HCT116 (cell line): ENCODE results near the gene TMEM229A. TPM values are rescaled to one million over a fixed set of nuclear protein-coding genes. Genes with fewer than 3 reads are reported as not detected.

Source experiments
- ATAC-seq: fragments of 200-7000 bp; cut with Tn5 transposase; 2 replicates; pipeline ENCODE4 v1.9.1; 2020; ENCODE audit warnings: mild to moderate bottlenecking, moderate library complexity
- BruUV-seq: library from RNA; stranded (reverse); fragments of 400-500 nt; replicated peaks from 2 replicates; lab custom pipeline; 2021; lab: Mats Ljungman, UMichigan
- CTCF ChIA-PET: fragments of 300-600 bp; sonication (Branson Sonifier 250); formaldehyde crosslinking; loops from one replicate; lab custom pipeline; 2021; ENCODE audit warnings: antibody characterized with exemption; lab: Charles Lee
- POLR2A ChIA-PET: fragments of 300-600, 350-600 bp; sonication (Branson Sonifier 250); formaldehyde crosslinking; loops from one replicate; lab custom pipeline; 2021; ENCODE audit warnings: antibody characterized with exemption; lab: Charles Lee
- RAD21 ChIA-PET, 2 experiments: fragments of 300-600 bp; sonication (Branson Sonifier 250); formaldehyde crosslinking; loops; one replicate each; lab custom pipeline; 2023; ENCODE audit warnings: low total read pairs in 2 of 2; ENCODE audit not compliant: uncharacterized antibody in 2 of 2, unreplicated experiment in 2 of 2, low non-redundant PET in 1 of 2; lab: Charles Lee
- DNase-seq: peaks from one replicate; pipeline ENCODE4 v3.0.0-alpha.2; 2010; ENCODE audit warnings: low read depth, low spot score
- H2AFZ ChIP-seq: fragments of 200-600 bp; shearing (Covaris generic), sonication (generic); 2 replicates; pipeline ENCODE4 v1.6.1; 2017; ENCODE audit warnings: low read depth, mixed run types, mixed read lengths, antibody characterized with exemption, low read length; ENCODE audit not compliant: poor library complexity, severe bottlenecking
- H3K27ac ChIP-seq: 2 replicates; pipeline ENCODE4 v1.5.1; 2012; ENCODE audit warnings: low read depth, low read length
- H3K27me3 ChIP-seq: fragments of 200-600 bp; sonication (generic); 2 replicates; pipeline ENCODE4 v1.6.1; 2016; ENCODE audit warnings: mixed run types, low read length, mixed read lengths; ENCODE audit not compliant: insufficient read depth
- H3K36me3 ChIP-seq, 2 experiments: fragments of 200-500 bp in 1 of 2; fragments of 200-600 bp in 1 of 2; sonication (Bioruptor generic) in 1 of 2; sonication (generic) in 1 of 2; 2 replicates each; pipeline versions ENCODE4 v1.5.1 to v1.6.1; 2014 to 2016; ENCODE audit warnings: low read length in 2 of 2, inconsistent platforms in 1 of 2, mixed read lengths in 1 of 2, mixed run types in 1 of 2; ENCODE audit not compliant: insufficient read depth in 2 of 2, control insufficient read depth in 1 of 2
- H3K4me1 ChIP-seq, 2 experiments: fragments of 200-600 bp in 1 of 2; sonication (generic) in 1 of 2; 2 replicates each; pipeline versions ENCODE4 v1.5.1 to v1.6.1; 2012 to 2017; ENCODE audit warnings: low read length in 2 of 2, inconsistent platforms in 1 of 2, mild to moderate bottlenecking in 1 of 2, mixed read lengths in 1 of 2, mixed run types in 1 of 2, moderate library complexity in 1 of 2; ENCODE audit not compliant: insufficient read depth in 2 of 2, control insufficient read depth in 1 of 2
- H3K4me2 ChIP-seq: fragments of 200-600 bp; sonication (generic); 2 replicates; pipeline ENCODE4 v1.6.1; 2017; ENCODE audit warnings: mixed run types, low read length, mixed read lengths
- H3K4me3 ChIP-seq, 2 experiments: fragments of 200-600 bp in 1 of 2; sonication (generic) in 1 of 2; replicated peaks in 1 of 2; 2 replicates each; pipeline ENCODE4 v1.5.1; 2011 to 2016; ENCODE audit warnings: low read length in 2 of 2, control low read depth in 1 of 2, low read depth in 1 of 2, mild to moderate bottlenecking in 1 of 2, mixed read lengths in 1 of 2, mixed run types in 1 of 2
- H3K79me2 ChIP-seq: fragments of 200-600 bp; sonication (generic); 2 replicates; pipeline ENCODE4 v1.6.1; 2017; ENCODE audit warnings: mild to moderate bottlenecking, mixed run types, low read length, moderate library complexity, mixed read lengths; ENCODE audit not compliant: insufficient read depth
- H3K9ac ChIP-seq: fragments of 200-600 bp; sonication (generic); 2 replicates; pipeline ENCODE4 v1.6.1; 2016; ENCODE audit warnings: low read length, mixed read lengths
- H3K9me2 ChIP-seq: fragments of 200-600 bp; sonication (generic), shearing (Covaris generic); 2 replicates; pipeline ENCODE4 v1.6.1; 2017; ENCODE audit warnings: mixed run types, mild to moderate bottlenecking, moderate library complexity; ENCODE audit not compliant: insufficient read depth
- H3K9me3 ChIP-seq, 2 experiments: fragments of 200-500 bp in 1 of 2; fragments of 200-600 bp in 1 of 2; sonication (Bioruptor generic) in 1 of 2; sonication (generic) in 1 of 2; 2 replicates each; pipeline ENCODE4 v1.6.1; 2014 to 2017; ENCODE audit warnings: low read length in 2 of 2, mixed read lengths in 2 of 2, inconsistent platforms in 1 of 2, low read depth in 1 of 2, mild to moderate bottlenecking in 1 of 2, mixed run types in 1 of 2, moderate library complexity in 1 of 2; ENCODE audit not compliant: control insufficient read depth in 1 of 2, insufficient read depth in 1 of 2
- H4K20me1 ChIP-seq: fragments of 200-600 bp; sonication (generic), shearing (Covaris generic); 2 replicates; pipeline ENCODE4 v1.6.1; 2017; ENCODE audit warnings: mixed run types, mild to moderate bottlenecking, moderate library complexity; ENCODE audit not compliant: insufficient read depth
- CTCF ChIP-seq, 3 experiments: fragments of 200-600 bp in 1 of 3; sonication (generic) in 1 of 3; IDR thresholded peaks in 2 of 3; conservative IDR thresholded peaks in 1 of 3; 2 replicates each; pipeline ENCODE4 v1.5.1; 2012 to 2017; ENCODE audit warnings: low read depth in 2 of 3, low read length in 2 of 3, antibody characterized with exemption in 1 of 3, borderline replicate concordance in 1 of 3, control low read depth in 1 of 3, mild to moderate bottlenecking in 1 of 3, mixed read lengths in 1 of 3, mixed run types in 1 of 3, moderate library complexity in 1 of 3; ENCODE audit not compliant: insufficient read depth in 1 of 3
- EGR1 ChIP-seq: IDR thresholded peaks from 2 replicates; pipeline ENCODE4 v1.6.1; 2012; ENCODE audit warnings: low read depth
- RAD21 ChIP-seq: IDR thresholded peaks from 2 replicates; pipeline ENCODE4 v1.6.1; 2012; ENCODE audit warnings: low read depth, mild to moderate bottlenecking
- intact Hi-C: fragments of 100-400 bp; cut with micrococcal nuclease; formaldehyde crosslinking; loops from 2 replicates; pipeline ENCODE4 v1.10.0; 2022
- total RNA-seq: library from RNA; stranded (reverse); gene quantifications from one replicate; pipeline ENCODE4 v1.2.1, GENCODE V29; 2021; ENCODE audit not compliant: unreplicated experiment

TMEM229A gene
- total RNA-seq, 1 experiment from 2014 or later, result not detected

GRCh38 chr7:124020060-124020459 lies 12.8 kb downstream of the TMEM229A start:
- Histone ChIP-seq H3K9ac (no peak overlapping the region), H3K36me3 (no peaks in the 10 kb centered on the region), H3K27ac (no peak overlapping the region), H3K4me3 (no peak overlapping the region), H2AFZ (no peak overlapping the region), H3K79me2 (no peaks in the 10 kb centered on the region), H3K9me2 (no peaks in the 10 kb centered on the region), H3K4me1 (no peaks in the 10 kb centered on the region), H3K27me3 (no peaks in the 10 kb centered on the region), H3K4me2 (no peak overlapping the region), H4K20me1 (no peaks in the 10 kb centered on the region), H3K9me3 (no peaks in the 10 kb centered on the region)
- ATAC-seq (no peak), DNase-seq (no peak)
- BruUV-seq, result no TSS peak
- ChIA-PET POLR2A (no interaction called here), CTCF (no interaction called here), RAD21 (no interaction called here)
- TF ChIP-seq EGR1 (no peak), RAD21 (no peak)
- intact Hi-C loops, result no loop called here

- H3K9me2 ChIP-seq, result no peaks in the 10 kb centered on the region
- ChIA-PET POLR2A (no interaction called here), CTCF (no interaction called here), RAD21 (no interaction called here)
- H3K4me2 ChIP-seq, result no peak overlapping the region
- no peak overlapping the region for H3K9ac ChIP-seq
- intact Hi-C loops, result no loop called here
- H3K27ac ChIP-seq, result no peak overlapping the region
- no peaks in the 10 kb centered on the region for H3K36me3 ChIP-seq
- no peaks in the 10 kb centered on the region for H4K20me1 ChIP-seq
- H3K79me2 ChIP-seq, result no peaks in the 10 kb centered on the region
- no peak for DNase-seq
- no peaks in the 10 kb centered on the region for H3K27me3 ChIP-seq
- no peaks in the 10 kb centered on the region for H3K4me1 ChIP-seq
- no peak overlapping the region for H3K4me3 ChIP-seq
- ATAC-seq, result no peak
- no peaks in the 10 kb centered on the region for H3K9me3 ChIP-seq
- H2AFZ ChIP-seq, result no peak overlapping the region
- no TSS peak for BruUV-seq
- TF ChIP-seq RAD21, result no peak
- TF ChIP-seq CTCF (IDR thresholded peaks at IDR 0.05 in 2 of 3, conservative IDR thresholded peaks at IDR 0.05 in 1 of 3; ENCODE audit: borderline replicate concordance in 1 of 3, insufficient read depth in 1 of 3, low read depth in 2 of 3, low read length in 2 of 3), result no peak
These were observed 19.6 kb downstream of the TMEM229A start for GRCh38 chr7:124013306-124013705.
